GM06990 (cell line): Measurements from ENCODE around the gene G0S2.
A peak's percentile ranks its signal among the peaks of the same experiment; 100 is the strongest.

Experiments
- DNase-seq: peaks from one replicate; pipeline ENCODE4 v3.0.0-alpha.2; 2011; ENCODE audit not compliant: insufficient read length; ENCODE audit errors: extremely low read depth
- H3K27me3 ChIP-seq: replicated peaks from 2 replicates; pipeline ENCODE4 v1.6.0; 2011; ENCODE audit warnings: low read length; ENCODE audit not compliant: control insufficient read depth, insufficient read depth
- H3K36me3 ChIP-seq: 2 replicates; pipeline ENCODE4 v1.5.1; 2011; ENCODE audit warnings: low read length; ENCODE audit not compliant: control insufficient read depth, insufficient read depth
- H3K4me3 ChIP-seq: replicated peaks from 2 replicates; pipeline ENCODE4 v1.5.1; 2011; ENCODE audit warnings: low read depth, mild to moderate bottlenecking, control low read depth, low read length
- CTCF ChIP-seq: IDR thresholded peaks from 2 replicates; pipeline ENCODE4 v1.5.1; 2011; ENCODE audit warnings: low read length, control low read depth, mild to moderate bottlenecking, inconsistent platforms; ENCODE audit not compliant: insufficient read depth, poor library complexity, severe bottlenecking

Gene G0S2

GRCh38 chr1:209670441-209671082 lies 4.7 kb upstream of the G0S2 start:
- H3K36me3 ChIP-seq: no peaks in the 10 kb centered on the region
- no peaks in the 10 kb centered on the region for H3K27me3 ChIP-seq
- DNase-seq: no peak
- no peak overlapping the region for H3K4me3 ChIP-seq
- TF ChIP-seq CTCF: no peak

- Histone ChIP-seq H3K27me3 (no peaks in the 10 kb centered on the region), H3K36me3 (no peaks in the 10 kb centered on the region), H3K4me3 (no peak overlapping the region)
- TF ChIP-seq CTCF: no peak
- peak; percentile 64 for DNase-seq
Observed at GRCh38 chr1:209672705-209673630, 2.2 kb upstream of the G0S2 start.

GRCh38 chr1:209673631-209674417 lies 1.4 kb upstream of the G0S2 start:
- H3K27me3 ChIP-seq: no peaks in the 10 kb centered on the region
- no peaks in the 10 kb centered on the region for H3K36me3 ChIP-seq
- no peak for TF ChIP-seq CTCF
- no peak overlapping the region for H3K4me3 ChIP-seq
- no peak for DNase-seq

GRCh38 chr1:209675565-209676154 lies 448 bp downstream of the G0S2 start:
- DNase-seq: peak; percentile 20
- Histone ChIP-seq H3K27me3 (no peaks in the 10 kb centered on the region), H3K36me3 (no peaks in the 10 kb centered on the region), H3K4me3 (peak overlapping the region; percentile 22)
- no peak for TF ChIP-seq CTCF

- DNase-seq: no peak
- H3K27me3 ChIP-seq: no peaks in the 10 kb centered on the region
- no peak overlapping the region for H3K4me3 ChIP-seq
- H3K36me3 ChIP-seq: no peaks in the 10 kb centered on the region
- no peak for TF ChIP-seq CTCF
Observed at GRCh38 chr1:209678981-209679539, 3.8 kb downstream of the G0S2 start.
